Measurements from ENCODE around the gene ATP13A2. TPM values are rescaled to one million over a fixed set of nuclear protein-coding genes. Genes with fewer than 3 reads are reported as not detected.

The ATP13A2 gene
- total and polyA plus RNA-seq, 8 donors = 11.1 to 249 (median 24.8) TPM

- WGBS, 5 donors = 63 to 69% (median 65%) methylated on average over 4 of the region's 4 CpGs
- Histone ChIP-seq H3K9me3 (no peaks in the 10 kb centered on the region), H3K27ac (no peak overlapping the region), H3K27me3 (no peaks in the 10 kb centered on the region), H3K4me1 (peaks cover 21 to 32% (median 29%) of the 10 kb centered on the region in 4 donors), H3K36me3 (peaks cover 8 to 25% (median 17%) of the 10 kb centered on the region in 4 donors), H3K4me3 (peak overlapping the region in 1 of 4 donors; percentile 96)
- TF ChIP-seq CTCF (IDR thresholded peaks at IDR 0.05) = no peak
- no peak for TF ChIP-seq POLR2AphosphoS5 (IDR thresholded peaks at IDR 0.05)
- TF ChIP-seq POLR2A (IDR thresholded peaks at IDR 0.05) = no peak
- TF ChIP-seq EP300 (IDR thresholded peaks at IDR 0.05) = no peak
- intact Hi-C loops (cut with DNase I; ENCODE audit: low total_unique reads) = no loop called here
- peak in 1 of 2 donors; percentile 48 for DNase-seq
Measured at GRCh38 chr1:17009706-17010105, 2.0 kb downstream of the ATP13A2 start.

- intact Hi-C loops (cut with DNase I; ENCODE audit: low total_unique reads) = no loop called here
- Histone ChIP-seq H3K27me3 (no peaks in the 10 kb centered on the region), H3K27ac (no peak overlapping the region), H3K4me1 (peaks cover 21 to 32% (median 29%) of the 10 kb centered on the region in 4 donors), H3K36me3 (peaks cover 17 to 38% (median 30%) of the 10 kb centered on the region in 4 donors), H3K4me3 (no peak overlapping the region), H3K9me3 (no peaks in the 10 kb centered on the region)
- no peak for TF ChIP-seq POLR2A (IDR thresholded peaks at IDR 0.05)
- no peak for TF ChIP-seq POLR2AphosphoS5 (IDR thresholded peaks at IDR 0.05)
- no peak for TF ChIP-seq EP300 (IDR thresholded peaks at IDR 0.05)
- no peak for TF ChIP-seq CTCF (IDR thresholded peaks at IDR 0.05)
- WGBS, 5 donors = 92 to 94% (median 94%) methylated on average over 15 of the region's 15 CpGs
- DNase-seq = no peak
Measured at GRCh38 chr1:17008208-17008855, 3.4 kb downstream of the ATP13A2 start.

- H3K4me3 ChIP-seq = no peak overlapping the region
- 89 to 93% (median 92%) methylated on average over 8 of the region's 8 CpGs for WGBS, 5 donors
- H3K27me3 ChIP-seq = no peaks in the 10 kb centered on the region
- intact Hi-C loops (cut with DNase I; ENCODE audit: low total_unique reads) = no loop called here
- peaks cover 18 to 26% (median 24%) of the 10 kb centered on the region in 4 donors for H3K4me1 ChIP-seq
- TF ChIP-seq EP300 (IDR thresholded peaks at IDR 0.05) = no peak
- TF ChIP-seq POLR2A (IDR thresholded peaks at IDR 0.05) = no peak
- no peak for TF ChIP-seq POLR2AphosphoS5 (IDR thresholded peaks at IDR 0.05)
- no peak for TF ChIP-seq CTCF (IDR thresholded peaks at IDR 0.05)
- H3K36me3 ChIP-seq = peaks cover 29 to 50% (median 42%) of the 10 kb centered on the region in 4 donors
- no peaks in the 10 kb centered on the region for H3K9me3 ChIP-seq
- H3K27ac ChIP-seq = no peak overlapping the region
- DNase-seq = no peak
Measured at GRCh38 chr1:17007121-17007520, 4.6 kb downstream of the ATP13A2 start.

- intact Hi-C loops (cut with DNase I; ENCODE audit: low total_unique reads) = no loop called here
Measured at GRCh38 chr1:17005365-17005740, 6.4 kb downstream of the ATP13A2 start.

More at GRCh38 chr1:17005365-17005740, 6.4 kb downstream of the ATP13A2 start:
- TF ChIP-seq POLR2AphosphoS5 (IDR thresholded peaks at IDR 0.05) = no peak
- TF ChIP-seq CTCF (IDR thresholded peaks at IDR 0.05) = no peak
- no peak for TF ChIP-seq EP300 (IDR thresholded peaks at IDR 0.05)
- no peak for TF ChIP-seq POLR2A (IDR thresholded peaks at IDR 0.05)
- no peak for DNase-seq
- H3K27me3 ChIP-seq = no peaks in the 10 kb centered on the region
- no peaks in the 10 kb centered on the region for H3K9me3 ChIP-seq
- H3K4me1 ChIP-seq = peaks cover 7 to 14% (median 10%) of the 10 kb centered on the region in 4 donors
- no peak overlapping the region for H3K27ac ChIP-seq
- WGBS, 5 donors = 88 to 97% (median 95%) methylated on average over 18 to 19 of the region's 19 CpGs
- H3K4me3 ChIP-seq = no peak overlapping the region
- H3K36me3 ChIP-seq = peaks cover 36 to 68% (median 60%) of the 10 kb centered on the region in 4 donors

All from stomach (tissue), 9 donors.